ENCODE measurements around the gene IGFLR1.

GRCh38 chr19:35783469-35784434, 41.5 kb upstream of the IGFLR1 start:
- no peak for TF ChIP-seq CTCF (IDR thresholded peaks at IDR 0.05; ENCODE audit: low read length)
- no peak for TF ChIP-seq EZH2 (IDR thresholded peaks at IDR 0.05; ENCODE audit: borderline replicate concordance, low read length)

All from OCI-LY1 (cell line).